Stimulated activated naive CD8-positive, alpha-beta T cell treated with anti-CD3 and anti-CD28 coated beads, Interleukin-15, amount 100 ng/mL, for 72 hours (primary cell): ENCODE data around the gene SEC16A.

Experiments
- ATAC-seq: fragments of 150-1000 bp; cut with Tn5 transposase; 2 replicates; pipeline ENCODE4 v1.10.0; 2021; ENCODE audit warnings: mild to moderate bottlenecking, moderate library complexity
- DNase-seq, 2 donors: peaks; one replicate each; pipeline ENCODE4 v3.0.0; 2021 to 2022
- H3K27ac Mint-ChIP-seq, 2 donors: one replicate each; pipeline ENCODE4 v1.8.0; 2022; ENCODE audit warnings: mild to moderate bottlenecking in 2 of 2, mixed read lengths in 2 of 2, moderate library complexity in 2 of 2
- H3K27me3 Mint-ChIP-seq: one replicate; pipeline ENCODE4 v1.8.0; 2022; ENCODE audit warnings: mixed read lengths
- H3K4me1 Mint-ChIP-seq: one replicate; pipeline ENCODE4 v1.8.0; 2022; ENCODE audit warnings: mild to moderate bottlenecking, mixed read lengths
- H3K4me3 Mint-ChIP-seq, 2 donors: one replicate each; pipeline ENCODE4 v1.8.0; 2022; ENCODE audit warnings: mild to moderate bottlenecking in 2 of 2, mixed read lengths in 2 of 2, moderate library complexity in 1 of 2
- H3K9me3 Mint-ChIP-seq, 2 donors: one replicate each; pipeline ENCODE4 v1.8.0; 2022; ENCODE audit warnings: mixed read lengths in 2 of 2

Gene SEC16A

GRCh38 chr9:136392538-136393449 is 90.0 kb downstream of the SEC16A start:
- DNase-seq (no peak), ATAC-seq (no peak)
- Mint-ChIP-seq H3K4me1 (peaks cover 7% of the 10 kb centered on the region), H3K9me3 (no peaks in the 10 kb centered on the region), H3K4me3 (no peak overlapping the region), H3K27ac (peak overlapping the region in 1 of 2 donors; percentile 27), H3K27me3 (no peaks in the 10 kb centered on the region)

DNA sequence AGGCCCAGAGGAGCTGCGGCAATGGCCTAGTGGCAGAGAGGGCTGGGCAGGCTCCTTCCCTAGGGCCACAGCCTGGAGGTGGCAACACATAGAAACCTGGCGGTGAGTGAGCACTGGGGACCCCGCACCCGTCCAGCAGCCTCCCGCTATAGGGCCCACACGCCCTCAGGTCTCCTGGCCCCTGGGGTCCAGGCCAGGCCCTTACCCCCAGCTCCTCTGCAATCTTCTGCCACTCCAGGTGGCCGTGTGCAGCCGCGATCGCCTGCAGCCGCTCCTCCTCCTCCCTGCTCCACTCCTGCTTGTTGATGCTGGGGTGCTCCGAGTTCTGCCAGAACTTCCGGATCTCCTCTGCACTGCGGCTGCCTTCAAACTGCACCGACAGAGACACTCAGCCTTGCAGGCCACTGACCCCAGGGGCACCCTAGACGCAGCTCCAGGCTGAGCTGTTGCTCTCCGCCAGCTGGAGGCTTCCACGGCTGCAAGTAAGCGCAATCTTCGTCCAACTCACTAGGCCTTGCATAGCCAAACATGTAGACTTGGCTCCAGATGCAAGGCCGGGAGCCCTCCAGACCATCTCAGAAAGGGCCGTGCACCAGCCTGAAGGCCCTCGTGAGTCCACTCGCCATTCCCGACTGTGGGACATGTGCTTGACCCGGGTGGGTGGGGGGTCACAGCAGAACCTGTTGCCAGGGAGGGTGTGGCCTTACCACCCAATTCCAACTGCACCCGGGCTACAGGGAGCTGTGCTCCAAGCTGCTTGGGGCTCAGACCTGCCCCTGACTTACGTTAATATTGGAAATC is 90.9 kb downstream of the SEC16A start:
- Mint-ChIP-seq H3K9me3 (no peaks in the 10 kb centered on the region), H3K4me3 (no peak overlapping the region), H3K27ac (no peak overlapping the region), H3K4me1 (peaks cover 9% of the 10 kb centered on the region), H3K27me3 (no peaks in the 10 kb centered on the region)
- DNase-seq (no peak), ATAC-seq (no peak)
